Measurements from ENCODE around the gene HTR3E.

DNA sequence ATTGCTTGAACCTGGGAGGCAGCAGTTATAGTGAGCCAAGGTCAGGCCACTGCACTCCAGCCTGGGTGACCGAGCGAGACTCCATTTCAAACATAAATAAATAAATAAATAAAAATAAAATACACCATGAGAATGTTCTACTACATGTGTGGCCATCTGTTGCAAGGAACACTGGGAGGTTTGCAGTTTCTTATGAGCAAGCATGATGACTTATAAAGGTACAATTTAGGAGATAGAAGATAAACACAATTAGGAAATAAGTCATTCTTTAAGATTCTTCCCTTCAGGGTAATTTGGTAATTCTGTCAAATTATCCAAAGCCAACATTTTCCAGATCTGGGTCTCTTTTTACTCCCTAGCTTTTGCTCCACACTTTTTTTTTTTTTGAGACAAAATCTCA is 30.7 kb upstream of the HTR3E start:
- TF ChIP-seq, protein P1, sequence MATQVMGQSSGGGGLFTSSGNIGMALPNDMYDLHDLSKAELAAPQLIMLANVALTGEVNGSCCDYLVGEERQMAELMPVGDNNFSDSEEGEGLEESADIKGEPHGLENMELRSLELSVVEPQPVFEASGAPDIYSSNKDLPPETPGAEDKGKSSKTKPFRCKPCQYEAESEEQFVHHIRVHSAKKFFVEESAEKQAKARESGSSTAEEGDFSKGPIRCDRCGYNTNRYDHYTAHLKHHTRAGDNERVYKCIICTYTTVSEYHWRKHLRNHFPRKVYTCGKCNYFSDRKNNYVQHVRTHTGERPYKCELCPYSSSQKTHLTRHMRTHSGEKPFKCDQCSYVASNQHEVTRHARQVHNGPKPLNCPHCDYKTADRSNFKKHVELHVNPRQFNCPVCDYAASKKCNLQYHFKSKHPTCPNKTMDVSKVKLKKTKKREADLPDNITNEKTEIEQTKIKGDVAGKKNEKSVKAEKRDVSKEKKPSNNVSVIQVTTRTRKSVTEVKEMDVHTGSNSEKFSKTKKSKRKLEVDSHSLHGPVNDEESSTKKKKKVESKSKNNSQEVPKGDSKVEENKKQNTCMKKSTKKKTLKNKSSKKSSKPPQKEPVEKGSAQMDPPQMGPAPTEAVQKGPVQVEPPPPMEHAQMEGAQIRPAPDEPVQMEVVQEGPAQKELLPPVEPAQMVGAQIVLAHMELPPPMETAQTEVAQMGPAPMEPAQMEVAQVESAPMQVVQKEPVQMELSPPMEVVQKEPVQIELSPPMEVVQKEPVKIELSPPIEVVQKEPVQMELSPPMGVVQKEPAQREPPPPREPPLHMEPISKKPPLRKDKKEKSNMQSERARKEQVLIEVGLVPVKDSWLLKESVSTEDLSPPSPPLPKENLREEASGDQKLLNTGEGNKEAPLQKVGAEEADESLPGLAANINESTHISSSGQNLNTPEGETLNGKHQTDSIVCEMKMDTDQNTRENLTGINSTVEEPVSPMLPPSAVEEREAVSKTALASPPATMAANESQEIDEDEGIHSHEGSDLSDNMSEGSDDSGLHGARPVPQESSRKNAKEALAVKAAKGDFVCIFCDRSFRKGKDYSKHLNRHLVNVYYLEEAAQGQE (tag by site-specific recombination; IDR thresholded peaks at IDR 0.05), result no peak
- TF ChIP-seq, protein P2, sequence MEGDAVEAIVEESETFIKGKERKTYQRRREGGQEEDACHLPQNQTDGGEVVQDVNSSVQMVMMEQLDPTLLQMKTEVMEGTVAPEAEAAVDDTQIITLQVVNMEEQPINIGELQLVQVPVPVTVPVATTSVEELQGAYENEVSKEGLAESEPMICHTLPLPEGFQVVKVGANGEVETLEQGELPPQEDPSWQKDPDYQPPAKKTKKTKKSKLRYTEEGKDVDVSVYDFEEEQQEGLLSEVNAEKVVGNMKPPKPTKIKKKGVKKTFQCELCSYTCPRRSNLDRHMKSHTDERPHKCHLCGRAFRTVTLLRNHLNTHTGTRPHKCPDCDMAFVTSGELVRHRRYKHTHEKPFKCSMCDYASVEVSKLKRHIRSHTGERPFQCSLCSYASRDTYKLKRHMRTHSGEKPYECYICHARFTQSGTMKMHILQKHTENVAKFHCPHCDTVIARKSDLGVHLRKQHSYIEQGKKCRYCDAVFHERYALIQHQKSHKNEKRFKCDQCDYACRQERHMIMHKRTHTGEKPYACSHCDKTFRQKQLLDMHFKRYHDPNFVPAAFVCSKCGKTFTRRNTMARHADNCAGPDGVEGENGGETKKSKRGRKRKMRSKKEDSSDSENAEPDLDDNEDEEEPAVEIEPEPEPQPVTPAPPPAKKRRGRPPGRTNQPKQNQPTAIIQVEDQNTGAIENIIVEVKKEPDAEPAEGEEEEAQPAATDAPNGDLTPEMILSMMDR (tag by site-specific recombination; IDR thresholded peaks at IDR 0.05), result no peak
- TF ChIP-seq ZNF366 (tag by site-specific recombination; conservative IDR thresholded peaks at IDR 0.05), result no peak
- no peak for TF ChIP-seq YY1 (tag by site-specific recombination; IDR thresholded peaks at IDR 0.05)
- TF ChIP-seq ZBTB7A (tag by site-specific recombination; IDR thresholded peaks at IDR 0.05; ENCODE audit: low read depth), result no peak
- no peak for TF ChIP-seq ZNF335 (tag by site-specific recombination; conservative IDR thresholded peaks at IDR 0.05)

Data from HEK293 (cell line).